ENCODE measurements around the gene ETV4. TPM values are rescaled to one million over a fixed set of nuclear protein-coding genes. Genes with fewer than 3 reads are reported as not detected.

The ETV4 gene
- total RNA-seq, 1 donor from 2014 or later = 2.4 TPM

GRCh38 chr17:43545383-43545632, 832 bp downstream of the ETV4 start:
- peak; percentile 25 to 31 for DNase-seq (ENCODE audit: low read depth in 2 of 2)

- DNase-seq (ENCODE audit: low read depth in 2 of 2) = no peak
Observed at GRCh38 chr17:43543771-43544575, 2.2 kb downstream of the ETV4 start.

- no peak for DNase-seq (ENCODE audit: low read depth in 2 of 2)
Observed at GRCh38 chr17:43543300-43543699, 2.8 kb downstream of the ETV4 start.

- no peak for DNase-seq (ENCODE audit: low read depth in 2 of 2)
Observed at GRCh38 chr17:43542859-43543258, 3.3 kb downstream of the ETV4 start.

DNA sequence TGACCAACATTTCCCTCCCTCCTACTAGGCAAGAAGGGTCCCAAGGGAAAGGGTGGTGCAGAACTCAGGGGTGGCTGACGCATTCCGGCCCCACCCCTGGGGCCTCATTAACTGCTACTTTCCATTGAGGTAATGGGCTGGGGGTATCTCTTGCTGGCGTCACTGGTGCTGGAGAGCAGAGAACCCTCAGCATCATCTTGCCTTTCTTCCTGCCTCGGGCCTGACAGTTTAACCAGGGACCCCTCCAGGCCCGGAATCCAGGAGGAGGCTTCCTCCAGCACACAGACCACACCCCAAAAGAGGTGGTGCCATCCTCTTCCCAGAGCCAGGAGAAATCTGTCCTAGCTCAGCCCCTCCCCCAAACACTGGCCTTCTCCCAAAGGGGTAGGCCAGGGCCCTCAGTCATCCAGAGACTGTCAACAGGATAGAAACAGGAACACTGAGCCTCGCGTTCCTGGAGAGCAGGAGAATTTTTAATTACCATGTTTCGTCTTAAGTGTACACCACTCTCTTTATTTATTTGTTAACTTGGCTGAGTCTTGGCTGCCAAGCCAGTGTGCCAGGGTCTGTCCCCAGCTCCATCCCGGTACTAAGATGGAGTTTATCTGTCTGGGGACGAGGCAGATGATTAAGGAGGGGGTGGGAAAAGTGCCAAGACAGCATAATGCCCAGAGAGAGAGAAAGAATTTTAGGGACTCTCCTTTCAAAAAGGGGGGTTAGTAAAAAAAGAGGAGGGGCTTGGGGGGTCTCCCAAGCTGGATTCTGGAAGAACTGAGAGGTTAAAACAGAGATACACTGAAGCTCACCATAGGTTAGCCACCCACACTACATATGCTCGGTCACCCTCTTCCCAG, 5.1 kb downstream of the ETV4 start:
- no peak for DNase-seq (ENCODE audit: low read depth in 2 of 2)

DNA sequence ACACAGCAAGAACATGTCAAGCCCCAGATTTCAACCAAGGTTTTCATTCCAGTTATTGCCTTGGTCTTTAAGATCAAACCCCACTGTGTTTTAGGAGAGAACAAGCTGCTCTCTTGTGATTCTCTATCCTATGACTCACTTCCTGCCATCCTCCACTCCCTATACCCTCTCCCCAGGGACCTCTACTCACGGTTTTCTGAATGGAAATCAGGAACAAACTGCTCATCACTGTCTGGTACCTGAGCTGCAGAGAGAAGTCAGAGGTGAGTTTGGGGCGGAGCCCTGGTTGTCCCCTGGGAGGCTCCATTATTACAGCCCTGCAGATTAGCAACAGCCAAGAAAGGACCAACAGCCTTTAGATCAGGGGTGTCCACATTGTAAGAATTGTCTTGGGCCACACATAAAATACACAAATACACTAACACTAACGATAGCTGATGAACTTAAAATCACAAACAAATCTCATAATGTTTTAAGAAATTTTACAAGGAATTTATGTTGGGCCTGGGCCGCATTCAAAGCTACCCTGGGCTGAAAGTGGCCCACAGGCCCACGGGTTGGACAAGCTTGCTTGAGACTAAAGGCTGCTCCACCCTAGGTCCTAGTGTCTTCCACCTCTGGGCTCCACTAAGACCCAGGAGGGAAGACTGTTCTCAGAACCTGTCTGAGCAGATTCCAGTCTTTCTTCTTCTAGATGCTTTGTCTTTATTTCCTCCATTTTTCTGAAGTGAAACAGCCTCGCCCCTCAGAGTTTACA, 9.7 kb downstream of the ETV4 start:
- DNase-seq (ENCODE audit: low read depth in 2 of 2) = peak in 1 of 2 donors; percentile 32

DNA sequence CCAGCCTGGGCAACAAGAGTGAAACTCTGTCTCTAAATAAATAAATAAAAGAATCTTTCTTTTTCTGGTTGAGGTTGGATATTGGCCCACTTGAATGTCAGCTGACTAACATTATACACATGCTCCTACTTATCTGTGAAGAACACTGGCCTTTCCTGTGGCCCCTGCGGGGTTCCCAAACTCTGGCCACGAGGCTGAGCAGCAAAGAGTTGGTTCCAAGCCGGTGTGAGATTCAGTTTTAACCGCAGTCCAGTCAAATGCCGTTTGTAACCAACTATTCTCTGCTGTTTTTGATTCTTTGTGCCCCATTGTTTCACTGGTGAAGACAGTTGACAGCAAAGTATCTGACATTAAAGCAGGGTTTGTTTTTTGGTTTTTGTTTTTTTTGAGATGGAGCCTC, 11.2 kb downstream of the ETV4 start:
- DNase-seq (ENCODE audit: low read depth in 2 of 2) = no peak

- DNase-seq (ENCODE audit: low read depth in 2 of 2) = no peak
Observed at GRCh38 chr17:43533699-43534098, 12.4 kb downstream of the ETV4 start.

- no peak for DNase-seq (ENCODE audit: low read depth in 2 of 2)
Observed at GRCh38 chr17:43532581-43532980, 13.6 kb downstream of the ETV4 start.

DNA sequence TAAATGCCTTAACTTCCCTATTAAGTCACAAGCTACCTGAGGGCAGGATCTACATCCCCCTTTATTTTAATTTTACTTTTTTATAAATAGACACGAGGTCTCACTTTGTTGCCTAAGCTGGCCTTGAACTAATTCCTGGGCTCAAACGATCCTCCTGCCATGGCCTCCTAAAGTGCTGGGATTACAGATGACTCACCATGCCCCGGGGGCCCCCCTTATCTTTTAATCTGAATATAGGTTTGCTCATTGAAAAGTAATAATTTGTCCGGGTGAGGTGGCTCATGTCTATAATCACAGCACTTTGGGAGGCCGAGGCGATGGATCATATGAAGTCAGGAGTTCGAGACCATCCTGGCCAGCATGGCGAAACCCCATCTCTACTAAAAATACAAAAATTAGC, 14.2 kb downstream of the ETV4 start:
- no peak for DNase-seq (ENCODE audit: low read depth in 2 of 2)

- no peak for DNase-seq (ENCODE audit: low read depth in 2 of 2)
Observed at GRCh38 chr17:43531082-43531378, 15.1 kb downstream of the ETV4 start.

GRCh38 chr17:43530288-43531081, 15.7 kb downstream of the ETV4 start:
- peak; percentile 85 to 87 for DNase-seq (ENCODE audit: low read depth in 2 of 2)

DNA sequence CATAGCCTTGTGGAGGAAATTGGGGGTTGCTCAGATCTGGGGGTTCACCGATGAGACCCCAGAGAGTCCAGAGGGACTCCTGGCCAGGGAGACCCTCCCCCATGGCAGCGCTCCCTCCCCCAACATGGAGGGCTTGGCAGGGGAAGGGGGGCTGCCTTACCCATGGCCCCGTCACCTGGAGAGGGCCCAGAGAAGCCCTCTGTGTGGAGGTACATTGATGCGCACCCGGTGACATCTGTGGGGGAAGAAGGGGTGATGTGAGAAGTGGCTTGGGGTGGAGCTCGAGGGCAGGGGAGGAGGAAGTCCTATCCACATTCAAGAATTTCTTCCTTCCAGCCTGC, 16.2 kb downstream of the ETV4 start:
- no peak for DNase-seq (ENCODE audit: low read depth in 2 of 2)

DNA sequence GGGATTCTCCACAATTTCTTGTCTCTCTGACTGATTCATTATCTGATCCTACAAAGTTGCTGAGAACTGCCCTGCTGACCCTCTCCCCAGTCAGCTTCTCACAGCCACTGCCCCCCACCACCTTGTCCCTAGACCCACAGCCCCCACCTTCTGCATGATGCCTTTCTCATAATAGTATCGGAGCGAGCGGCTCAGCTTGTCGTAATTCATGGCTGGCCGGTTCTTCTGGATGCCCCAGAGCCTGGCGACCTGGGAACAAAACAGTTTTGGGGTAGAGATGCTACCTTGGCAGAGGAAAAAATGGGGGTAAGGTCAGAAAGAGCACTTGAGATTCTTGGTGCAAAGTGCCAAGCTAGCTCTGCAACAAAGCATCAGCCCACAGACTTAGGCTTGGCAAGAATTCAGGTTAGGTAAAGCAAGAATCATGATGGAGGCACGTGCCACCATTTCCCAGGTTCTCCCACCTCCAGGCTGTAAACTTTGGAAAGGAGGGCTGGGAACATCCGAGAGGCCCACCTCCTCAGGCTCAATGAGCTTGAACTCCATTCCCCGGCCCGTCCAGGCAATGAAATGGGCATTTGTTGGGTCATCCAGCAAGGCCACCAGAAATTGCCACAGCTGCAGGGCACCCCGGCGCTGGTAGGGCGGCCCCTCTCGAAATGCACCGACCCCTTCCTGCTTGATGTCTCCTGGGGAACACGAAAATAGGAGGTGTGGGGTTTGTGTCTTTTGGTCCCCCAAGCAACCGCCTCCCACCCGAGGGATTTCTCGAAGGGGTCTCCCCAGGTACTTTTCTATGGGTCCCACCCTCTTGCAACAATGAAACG, 16.9 kb downstream of the ETV4 start:
- DNase-seq (ENCODE audit: low read depth in 2 of 2) = no peak

GRCh38 chr17:43528319-43528987, 17.7 kb downstream of the ETV4 start:
- DNase-seq (ENCODE audit: low read depth in 2 of 2) = no peak

- DNase-seq (ENCODE audit: low read depth in 2 of 2) = no peak
Observed at GRCh38 chr17:43526886-43527648, 19.1 kb downstream of the ETV4 start.

GRCh38 chr17:43524945-43525575, 21.1 kb downstream of the ETV4 start:
- DNase-seq (ENCODE audit: low read depth in 2 of 2) = no peak

- no peak for DNase-seq (ENCODE audit: low read depth in 2 of 2)
Observed at GRCh38 chr17:43521389-43521788, 24.8 kb downstream of the ETV4 start.
